HG03039 (cell line): ENCODE results near the gene PSTPIP1.

Experiments
- ATAC-seq: cut with Tn5 transposase; IDR thresholded peaks from one replicate; pipeline ENCODE4 v1.9.1; 2021; ENCODE audit warnings: mild to moderate bottlenecking, moderate library complexity; ENCODE audit not compliant: unreplicated experiment

PSTPIP1 gene

DNA sequence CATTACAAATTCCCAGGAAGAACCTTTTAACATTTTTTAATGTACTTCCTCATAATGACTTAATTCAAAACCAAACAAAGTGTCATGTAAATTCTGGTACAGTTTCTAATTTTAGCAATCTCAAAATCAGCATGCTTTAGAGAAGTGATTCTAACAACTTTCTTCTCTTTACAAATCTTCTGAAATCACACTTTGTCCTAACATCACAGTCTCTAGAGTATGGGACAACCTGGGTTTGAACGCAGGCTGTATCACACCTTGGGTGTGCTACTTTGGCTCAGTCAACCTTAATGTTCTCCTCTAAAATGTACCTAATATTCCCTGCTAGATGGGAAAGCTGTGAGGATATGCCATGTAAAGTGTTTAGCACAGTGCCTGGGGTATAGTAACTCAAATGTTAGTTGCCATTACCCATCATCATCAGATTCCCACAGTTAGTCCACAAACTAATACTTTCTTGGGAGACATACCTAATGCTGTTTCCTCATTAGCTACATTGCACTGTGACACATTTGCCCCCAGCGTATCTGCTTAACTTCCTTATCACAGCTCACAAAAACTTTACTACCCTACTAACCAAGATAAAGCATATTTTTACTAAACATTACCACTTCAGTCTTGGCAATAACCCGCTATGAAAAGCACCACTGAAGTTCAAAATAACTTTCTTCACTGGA, 72.9 kb downstream of the PSTPIP1 start:
- ATAC-seq, result no peak

DNA sequence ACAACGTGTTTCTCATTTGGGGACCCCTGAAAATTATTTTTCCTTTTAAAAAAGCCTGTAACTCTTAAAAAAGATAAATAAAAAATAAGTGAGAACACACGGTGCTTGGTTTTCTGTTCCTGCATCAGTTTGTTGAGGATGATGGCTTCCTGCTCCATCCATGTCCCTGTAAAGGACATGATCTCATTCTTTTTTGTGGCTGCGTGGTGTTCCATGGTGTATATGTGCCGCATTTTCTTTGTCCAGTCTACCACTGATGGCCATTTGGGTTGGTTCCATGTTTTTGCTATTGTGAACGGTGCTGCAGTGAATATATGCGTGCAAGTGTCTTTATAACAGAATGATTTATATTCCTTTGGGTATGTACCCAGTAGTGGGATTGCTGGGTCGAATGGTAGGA, 73.7 kb downstream of the PSTPIP1 start:
- no peak for ATAC-seq

DNA sequence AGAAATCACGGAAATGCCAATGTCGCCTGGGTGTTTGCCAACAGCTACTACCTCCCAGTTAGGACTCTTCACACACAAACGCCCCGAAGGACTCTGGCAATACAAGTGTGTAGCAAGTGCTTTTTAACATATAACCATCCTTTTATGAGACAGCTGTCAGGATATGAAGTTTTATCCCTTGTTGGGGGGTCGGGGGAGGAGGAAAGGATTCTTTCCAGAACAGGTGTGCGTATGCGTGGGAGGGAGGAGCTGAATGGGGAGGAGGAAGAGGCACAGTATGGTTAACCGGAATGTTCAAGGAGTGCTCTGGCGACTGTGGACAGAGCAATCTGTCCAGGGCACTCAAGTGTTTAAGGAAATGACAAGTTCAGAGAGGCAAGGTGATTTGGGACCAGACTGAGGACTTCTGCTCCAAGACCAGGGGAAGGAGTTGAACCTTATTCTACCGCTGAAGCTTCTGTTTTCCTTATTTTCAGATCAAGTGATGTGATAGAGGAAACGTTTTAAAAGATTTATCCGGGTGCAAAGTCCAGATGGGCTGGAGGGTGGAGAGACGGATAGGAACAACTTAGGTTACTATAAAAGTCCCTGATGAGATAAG, 74.7 kb downstream of the PSTPIP1 start:
- ATAC-seq, result no peak

DNA sequence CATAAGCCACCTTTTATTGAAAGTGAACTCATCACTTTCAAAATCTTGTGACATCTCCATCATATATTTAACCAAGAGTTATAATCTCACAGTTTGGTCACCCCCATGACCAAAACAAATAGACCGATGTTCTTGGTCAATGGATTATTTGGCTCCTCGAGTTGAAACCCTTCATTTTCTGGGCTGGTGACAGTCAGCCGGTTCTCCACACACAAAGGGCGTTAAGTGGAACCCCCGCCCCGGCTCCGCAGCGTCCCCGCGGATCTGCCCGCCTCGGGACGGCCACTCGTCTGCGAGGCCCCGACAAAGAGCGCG, 75.2 kb downstream of the PSTPIP1 start:
- no peak for ATAC-seq

DNA sequence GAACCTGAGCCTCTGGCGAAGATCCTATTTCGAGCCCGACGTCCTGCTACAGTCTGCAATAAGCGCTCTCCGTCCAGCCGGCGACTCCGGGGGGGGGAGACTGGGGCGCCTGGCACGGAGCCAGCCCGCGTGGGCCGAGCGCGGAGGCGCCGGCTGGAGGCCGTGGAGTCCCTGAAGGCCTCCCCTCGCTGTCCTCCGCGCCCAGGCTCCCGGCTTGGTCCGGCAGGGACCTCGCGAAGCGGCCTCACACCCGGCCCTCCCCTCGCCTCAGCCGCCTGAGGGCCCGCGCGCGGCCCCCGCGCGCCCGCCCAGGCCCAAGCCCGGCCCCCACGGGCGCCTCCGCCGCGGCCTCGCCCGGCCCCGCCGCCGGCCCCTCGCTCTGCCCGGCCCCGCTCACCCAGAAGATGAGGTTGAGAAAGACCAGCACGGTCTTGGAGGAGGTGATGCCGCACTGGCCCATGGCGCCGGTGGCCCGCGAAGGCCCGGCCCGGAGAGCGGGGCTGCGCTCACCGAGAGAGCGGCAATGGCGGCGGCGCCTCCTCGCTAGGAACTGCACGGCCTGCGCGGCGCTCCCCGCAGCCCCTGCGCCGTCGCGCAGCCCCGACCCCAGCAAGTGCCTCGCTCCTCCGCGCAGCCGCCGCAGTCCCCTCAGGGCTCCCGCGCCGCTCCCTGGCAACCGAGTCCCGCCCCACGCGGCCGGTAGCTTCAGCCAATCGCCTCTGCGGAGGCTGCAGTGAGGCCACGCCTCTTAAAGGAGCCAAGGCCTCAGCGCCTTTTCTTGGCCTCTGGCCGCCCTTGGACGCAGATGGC, 75.8 kb downstream of the PSTPIP1 start, which contains the start of gene TSPAN3:
Gene TSPAN3 (minus strand): TSS at position 615 of the 810 bp plus-strand sequence. CDS start 155 bp downstream, at position 460.
- peak; percentile 92 for ATAC-seq

DNA sequence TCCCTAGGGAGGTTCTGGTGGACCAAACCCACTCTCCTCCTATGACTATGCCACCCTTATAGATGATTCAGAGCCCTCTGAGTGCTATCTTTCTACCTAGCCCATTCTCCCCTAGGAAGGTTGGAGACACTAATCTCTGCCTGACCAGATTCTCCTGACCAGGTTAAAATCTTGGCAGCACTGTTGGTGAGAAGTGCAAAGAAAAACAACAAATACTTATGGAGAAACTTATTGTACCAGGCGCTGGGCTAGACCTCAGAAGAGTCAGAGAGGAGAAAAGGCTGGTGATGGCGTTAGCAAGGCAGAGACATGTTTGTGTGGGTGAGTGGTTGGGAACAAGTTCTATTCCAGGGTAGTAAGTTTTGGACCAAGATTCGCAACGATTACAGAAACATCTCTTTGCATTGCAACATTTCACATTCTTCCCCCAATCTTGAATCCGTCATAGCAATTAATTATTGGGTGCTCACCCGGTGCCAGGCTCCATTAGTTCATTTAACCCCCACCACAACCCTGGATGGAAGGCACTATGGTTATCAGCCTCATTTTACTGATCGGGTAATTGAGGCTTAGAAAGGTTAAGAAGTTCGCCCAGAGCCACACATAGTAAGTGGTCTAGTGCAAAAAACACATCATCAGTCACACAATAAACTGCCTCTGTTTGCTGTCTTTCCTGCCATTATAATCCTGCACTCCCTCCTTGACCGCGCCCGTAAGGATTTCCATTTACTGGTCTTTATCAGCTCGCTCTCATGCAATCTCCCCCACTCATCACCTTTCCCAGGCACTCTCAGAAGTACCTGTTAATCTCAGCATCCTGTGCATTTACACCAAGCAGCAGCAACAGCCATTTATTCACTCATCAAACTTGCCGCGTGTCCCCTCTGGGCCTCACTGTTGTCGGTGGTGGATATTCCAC, 76.6 kb downstream of the PSTPIP1 start:
- no peak for ATAC-seq

DNA sequence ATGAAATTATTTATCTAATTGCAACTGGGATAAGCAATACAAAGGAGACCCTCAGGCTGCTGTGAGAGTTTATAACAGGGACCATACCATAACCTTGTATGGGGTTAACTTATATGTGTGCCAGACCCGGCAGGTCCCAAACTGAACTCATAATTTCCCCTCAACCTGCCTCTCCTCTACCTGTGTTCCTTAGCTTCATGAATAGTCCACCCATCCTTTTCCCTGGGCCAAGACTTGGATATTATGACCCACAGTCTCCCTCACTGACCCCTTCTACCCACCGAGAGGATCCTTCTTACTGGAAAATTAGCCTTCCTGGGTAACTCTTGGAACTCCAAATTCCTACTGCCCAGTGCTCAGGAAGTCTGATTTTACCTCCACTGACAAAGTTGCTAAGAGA, 79.4 kb downstream of the PSTPIP1 start:
- no peak for ATAC-seq

DNA sequence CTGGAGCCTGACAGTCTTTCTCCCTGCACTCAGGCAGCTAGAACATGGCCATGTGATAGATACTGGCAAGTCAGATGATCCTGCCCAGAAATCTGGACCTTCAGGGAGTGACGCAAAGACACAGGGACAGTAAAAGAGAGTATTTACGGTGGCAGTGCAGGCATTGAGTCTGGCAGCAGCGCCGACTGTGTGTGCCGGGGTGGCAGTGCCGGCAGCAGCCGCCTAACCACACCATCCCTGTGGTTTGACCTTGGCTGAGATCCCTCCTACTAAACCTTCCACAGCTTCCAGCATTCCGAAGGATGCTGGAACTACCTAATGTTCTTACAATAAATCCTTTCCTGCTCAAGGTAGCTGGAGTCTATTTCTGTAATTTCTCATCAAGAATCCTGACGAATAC, 80.6 kb downstream of the PSTPIP1 start:
- no peak for ATAC-seq

DNA sequence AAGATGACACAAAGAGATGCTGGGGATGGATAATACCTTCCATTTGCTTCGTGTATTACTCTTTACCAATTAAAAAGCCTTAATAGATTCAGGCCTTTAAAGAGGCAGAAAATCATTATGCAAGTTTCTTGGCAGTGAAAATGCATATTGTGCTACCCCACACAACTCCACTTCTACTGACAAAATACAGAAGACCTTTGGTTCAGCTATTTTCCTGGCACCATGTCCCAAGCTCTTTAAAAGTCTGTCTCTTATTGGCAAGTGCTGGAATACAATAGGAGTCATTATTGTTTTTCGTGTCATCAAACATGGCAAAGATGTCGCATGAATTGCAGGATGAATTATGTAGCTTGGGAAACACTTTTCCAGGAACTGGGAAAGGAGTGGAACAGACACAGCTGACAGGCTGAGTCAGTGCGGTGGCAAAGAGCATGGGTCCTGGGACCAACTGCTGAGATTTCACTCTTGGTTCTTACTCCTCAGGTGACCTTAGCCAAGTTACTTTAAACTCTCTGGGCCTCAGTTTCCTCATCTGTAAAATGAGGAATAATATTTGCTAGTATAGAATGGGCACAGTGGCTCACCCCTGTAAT, 81.5 kb downstream of the PSTPIP1 start:
- ATAC-seq, result no peak

DNA sequence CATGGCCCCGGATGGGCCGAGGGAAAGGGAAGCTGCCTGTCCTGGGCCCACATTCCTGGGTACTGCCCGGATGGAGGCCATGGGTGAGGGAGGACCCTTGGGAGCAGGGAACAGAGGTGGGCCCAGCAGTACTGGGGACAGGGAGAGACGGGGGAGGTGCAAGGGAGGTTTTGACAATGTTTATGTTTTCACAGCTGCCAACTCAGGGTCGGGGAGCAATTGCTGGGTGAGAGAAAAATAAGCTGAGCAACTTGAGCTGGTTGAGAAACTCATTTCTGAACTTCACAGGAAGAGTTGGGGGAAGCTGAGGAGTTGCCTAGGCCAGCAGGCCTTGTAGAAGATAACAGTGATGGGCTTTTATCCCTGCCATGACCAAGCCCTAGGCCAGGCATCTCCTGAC, 87.0 kb downstream of the PSTPIP1 start:
- ATAC-seq, result no peak

DNA sequence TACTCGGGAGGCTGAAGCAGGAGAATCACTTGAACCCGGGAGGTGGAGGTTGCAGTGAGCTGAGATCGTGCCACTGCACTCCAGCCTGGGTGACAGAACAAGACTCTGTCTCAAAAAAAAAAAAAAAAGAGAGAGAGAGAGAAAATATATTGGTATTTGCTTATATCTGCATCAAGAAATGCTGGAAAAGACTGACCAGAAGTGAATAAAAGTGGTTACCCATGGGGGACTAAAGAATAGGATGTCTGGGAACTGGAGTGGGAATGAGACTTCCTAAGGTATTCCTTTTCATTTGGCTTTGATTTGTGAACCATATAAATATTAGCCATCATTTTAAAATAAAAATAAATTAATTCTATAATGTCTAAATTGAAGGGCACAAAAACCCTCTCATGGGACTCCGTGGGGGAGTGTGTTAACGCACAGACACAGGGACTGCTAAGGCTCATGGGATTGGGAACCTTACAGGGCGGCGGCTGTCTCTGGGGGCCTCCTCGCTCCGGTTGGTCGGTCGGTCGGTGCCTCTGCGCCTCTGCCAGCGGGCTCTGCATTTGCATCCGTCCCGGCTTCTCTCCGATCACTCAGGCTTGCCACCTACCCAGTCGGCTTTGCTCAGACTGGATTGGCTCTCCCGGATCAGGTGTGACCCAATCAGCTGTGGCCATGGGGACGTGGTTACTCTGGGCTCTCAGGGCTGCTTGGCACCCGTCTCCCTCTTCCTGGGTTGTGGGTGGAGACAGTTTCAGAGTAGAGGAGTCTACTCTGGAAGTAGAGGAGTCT, 88.6 kb downstream of the PSTPIP1 start:
- ATAC-seq, result peak; percentile 75

DNA sequence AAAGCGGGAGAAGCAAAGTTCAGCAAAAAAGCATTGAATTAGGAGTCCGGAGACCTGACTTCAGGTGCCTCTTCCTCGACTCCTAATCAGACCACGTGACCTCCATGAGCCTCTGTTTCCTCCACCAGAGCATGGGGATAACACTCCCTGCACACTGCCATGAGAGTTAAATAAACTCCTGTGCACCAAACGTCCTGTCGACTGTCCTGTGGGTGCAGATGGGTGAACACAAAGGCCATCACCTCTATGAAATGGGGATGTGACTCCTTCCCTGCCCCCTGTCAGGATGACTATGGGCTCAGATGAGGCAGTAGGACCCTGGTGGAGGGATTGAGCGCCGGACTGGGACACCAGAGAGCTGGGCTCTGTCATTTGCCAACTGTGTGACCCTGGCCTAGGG, 89.5 kb downstream of the PSTPIP1 start:
- no peak for ATAC-seq

DNA sequence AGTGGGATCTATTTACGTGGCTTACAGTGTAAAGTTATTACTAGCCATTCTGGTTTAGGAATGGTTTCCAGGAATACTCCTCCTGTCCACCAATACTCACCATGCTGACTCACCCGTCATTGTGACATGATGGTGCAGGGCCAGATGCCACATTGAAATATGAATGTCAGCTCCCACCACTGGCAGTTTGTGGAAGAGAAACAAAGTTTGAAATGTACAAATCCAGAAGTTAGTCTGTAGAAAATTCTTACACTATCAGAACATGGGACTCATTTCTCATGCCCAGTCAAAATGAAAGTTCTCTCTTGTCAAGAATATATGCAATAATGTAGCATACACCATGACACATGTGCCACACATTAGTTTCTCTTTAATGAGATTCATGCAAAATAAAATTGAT, 90.4 kb downstream of the PSTPIP1 start:
- no peak for ATAC-seq
